ENCODE measurements around the gene ADAMTSL4.

The ADAMTSL4 gene

GRCh38 chr1:150555971-150556865 is 7.0 kb downstream of the ADAMTSL4 start:
- TF ChIP-seq TEAD4 (IDR thresholded peaks at IDR 0.05) = no peak
- no peak for TF ChIP-seq EGR1 (IDR thresholded peaks at IDR 0.05)
- TF ChIP-seq TCF12 (IDR thresholded peaks at IDR 0.05; ENCODE audit: low read depth) = no peak
- TF ChIP-seq ZBTB7A (IDR thresholded peaks at IDR 0.05; ENCODE audit: low read depth) = no peak
- no peak for TF ChIP-seq FOXM1 (IDR thresholded peaks at IDR 0.05; ENCODE audit: borderline replicate concordance, low read depth)
- no peak for TF ChIP-seq REST (IDR thresholded peaks at IDR 0.05; ENCODE audit: low read depth)
- TF ChIP-seq TAF1 (IDR thresholded peaks at IDR 0.05; ENCODE audit: low read depth) = no peak
- no peak for TF ChIP-seq NFIC (IDR thresholded peaks at IDR 0.05)
- no peak for TF ChIP-seq CEBPB (IDR thresholded peaks at IDR 0.05)
- no peak for TF ChIP-seq YY1 (IDR thresholded peaks at IDR 0.05; ENCODE audit: low read depth)
- no peak for TF ChIP-seq RAD21 (IDR thresholded peaks at IDR 0.05; ENCODE audit: low read depth)
- no peak for TF ChIP-seq USF1 (IDR thresholded peaks at IDR 0.05)

DNA sequence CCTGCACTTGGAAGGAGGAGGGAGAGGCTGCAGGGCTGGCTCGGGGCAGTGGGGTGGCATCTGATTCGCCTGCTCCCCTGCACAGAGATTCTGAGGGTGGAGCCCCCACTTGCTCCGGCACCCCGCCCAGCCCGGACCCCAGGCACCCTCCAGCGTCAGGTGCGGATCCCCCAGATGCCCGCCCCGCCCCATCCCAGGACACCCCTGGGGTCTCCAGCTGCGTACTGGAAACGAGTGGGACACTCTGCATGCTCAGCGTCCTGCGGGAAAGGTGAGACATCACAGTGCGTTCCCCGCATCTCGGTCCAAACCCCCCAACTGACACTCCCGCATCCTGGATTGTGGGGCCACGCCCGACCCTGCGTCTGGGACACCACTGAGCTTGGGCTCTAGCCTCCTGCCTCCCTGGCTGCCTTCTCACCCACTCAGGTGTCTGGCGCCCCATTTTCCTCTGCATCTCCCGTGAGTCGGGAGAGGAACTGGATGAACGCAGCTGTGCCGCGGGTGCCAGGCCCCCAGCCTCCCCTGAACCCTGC is 7.9 kb downstream of the ADAMTSL4 start:
- TF ChIP-seq USF1 (IDR thresholded peaks at IDR 0.05) = no peak
- no peak for TF ChIP-seq NFIC (IDR thresholded peaks at IDR 0.05)
- TF ChIP-seq, protein P1, sequence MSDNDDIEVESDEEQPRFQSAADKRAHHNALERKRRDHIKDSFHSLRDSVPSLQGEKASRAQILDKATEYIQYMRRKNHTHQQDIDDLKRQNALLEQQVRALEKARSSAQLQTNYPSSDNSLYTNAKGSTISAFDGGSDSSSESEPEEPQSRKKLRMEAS (IDR thresholded peaks at IDR 0.05) = no peak

DNA sequence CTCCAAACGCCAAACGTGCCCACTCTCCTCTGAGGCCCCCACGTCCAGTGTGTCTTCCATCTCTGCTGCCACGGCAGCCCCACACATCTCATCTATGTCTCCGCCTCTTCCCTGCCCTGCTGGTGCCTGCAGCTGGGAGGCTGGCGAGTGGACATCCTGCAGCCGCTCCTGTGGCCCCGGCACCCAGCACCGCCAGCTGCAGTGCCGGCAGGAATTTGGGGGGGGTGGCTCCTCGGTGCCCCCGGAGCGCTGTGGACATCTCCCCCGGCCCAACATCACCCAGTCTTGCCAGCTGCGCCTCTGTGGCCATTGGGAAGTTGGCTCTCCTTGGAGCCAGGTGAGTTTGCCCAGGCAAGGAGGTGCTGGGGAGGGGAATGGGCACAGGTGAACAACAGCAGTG is 8.6 kb downstream of the ADAMTSL4 start:
- TF ChIP-seq NFIC (IDR thresholded peaks at IDR 0.05) (no peak), TEAD4 (IDR thresholded peaks at IDR 0.05) (no peak), CEBPB (IDR thresholded peaks at IDR 0.05) (no peak), TAF1 (IDR thresholded peaks at IDR 0.05; ENCODE audit: low read depth) (no peak), RAD21 (IDR thresholded peaks at IDR 0.05; ENCODE audit: low read depth) (no peak), ZBTB7A (IDR thresholded peaks at IDR 0.05; ENCODE audit: low read depth) (no peak), FOXM1 (IDR thresholded peaks at IDR 0.05; ENCODE audit: borderline replicate concordance, low read depth) (no peak), REST (IDR thresholded peaks at IDR 0.05; ENCODE audit: low read depth) (no peak), USF1 (IDR thresholded peaks at IDR 0.05) (no peak), YY1 (IDR thresholded peaks at IDR 0.05; ENCODE audit: low read depth) (no peak), EGR1 (IDR thresholded peaks at IDR 0.05) (no peak), CREB1 (IDR thresholded peaks at IDR 0.05; ENCODE audit: low read depth) (no peak), EP300 (IDR thresholded peaks at IDR 0.05; ENCODE audit: borderline replicate concordance) (no peak), TCF12 (IDR thresholded peaks at IDR 0.05; ENCODE audit: low read depth) (no peak)
- TF ChIP-seq, protein P1 (IDR thresholded peaks at IDR 0.05) = no peak

GRCh38 chr1:150558303-150558704 is 9.1 kb downstream of the ADAMTSL4 start:
- TF ChIP-seq EP300 (IDR thresholded peaks at IDR 0.05; ENCODE audit: borderline replicate concordance) (no peak), FOXM1 (IDR thresholded peaks at IDR 0.05; ENCODE audit: borderline replicate concordance, low read depth) (no peak), TAF1 (IDR thresholded peaks at IDR 0.05; ENCODE audit: low read depth) (no peak), NFIC (IDR thresholded peaks at IDR 0.05) (no peak)
- TF ChIP-seq, protein P1 (IDR thresholded peaks at IDR 0.05) = no peak
